Measurements from ENCODE around the gene XIST.
"Not testable (repeated sequence)": the region's sequence is repeated elsewhere in the genome, so short reads cannot be mapped to it uniquely, and the experiment has no call there.

XIST gene

GRCh38 chrX:73804109-73804508 lies 48.4 kb downstream of the XIST start:
- not testable (repeated sequence) for DNase-seq (ENCODE audit: low read depth in 2 of 2)

DNA sequence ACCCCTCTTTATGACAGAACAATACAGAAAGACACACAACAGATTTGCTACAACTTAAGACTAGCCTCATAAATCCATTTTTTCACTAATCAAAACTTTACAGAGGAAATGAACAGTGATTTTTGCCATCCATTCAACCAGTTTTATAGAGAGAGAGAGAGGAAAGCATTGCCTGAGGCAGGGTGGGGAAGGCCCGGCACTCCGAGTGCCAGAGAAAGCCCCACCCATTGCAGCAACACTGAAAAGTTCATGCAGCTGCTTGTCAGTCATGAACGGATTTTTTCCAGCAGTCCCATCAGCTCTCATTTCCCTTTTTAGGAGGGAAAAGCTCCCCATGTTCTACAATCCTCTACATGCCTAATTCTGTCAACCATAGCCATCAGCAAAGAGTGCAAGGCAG lies 52.6 kb downstream of the XIST start:
- no peak for DNase-seq (ENCODE audit: low read depth in 2 of 2)

DNA sequence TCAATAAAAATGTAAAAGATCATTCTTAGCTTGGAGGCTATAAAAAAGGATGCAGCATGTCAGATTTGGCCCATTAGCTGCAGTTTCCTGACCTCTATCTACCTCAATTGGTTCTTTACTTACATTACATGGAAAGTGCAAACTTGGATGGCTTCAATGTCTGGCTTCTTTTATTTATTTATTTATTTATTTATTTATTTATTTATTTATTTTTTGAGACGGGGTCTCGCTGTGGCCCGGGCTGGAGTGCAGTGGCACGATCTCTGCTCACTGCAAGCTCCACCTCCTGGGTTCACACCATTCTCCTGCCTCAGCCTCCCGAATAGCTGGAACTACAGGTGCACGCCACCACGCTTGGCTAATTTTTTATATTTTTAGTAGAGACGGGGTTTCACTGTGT lies 60.0 kb downstream of the XIST start:
- DNase-seq (ENCODE audit: low read depth in 2 of 2) = not testable (repeated sequence)

- no peak for DNase-seq (ENCODE audit: low read depth in 2 of 2)
Observed at GRCh38 chrX:73785493-73785892, 67.0 kb downstream of the XIST start.
